IPS-15b (cell line): ENCODE results near the gene EBF3.

ENCODE experiments used
- H3K27me3 ChIP-seq: one replicate; pipeline ENCODE4 v1.6.1; 2013; ENCODE audit warnings: low read length; ENCODE audit not compliant: control insufficient read depth, insufficient read depth
- H3K36me3 ChIP-seq: one replicate; pipeline ENCODE4 v1.6.1; 2013; ENCODE audit warnings: low read length; ENCODE audit not compliant: control insufficient read depth, insufficient read depth
- H3K4me1 ChIP-seq: one replicate; pipeline ENCODE4 v1.6.1; 2013; ENCODE audit warnings: mild to moderate bottlenecking, low read length; ENCODE audit not compliant: control insufficient read depth, insufficient read depth
- H3K4me3 ChIP-seq: one replicate; pipeline ENCODE4 v1.5.1; 2013; ENCODE audit warnings: low read depth, low read length
- H3K9ac ChIP-seq: one replicate; pipeline ENCODE4 v1.6.1; 2013; ENCODE audit warnings: low read depth, mild to moderate bottlenecking, low read length
- H3K9me3 ChIP-seq: one replicate; pipeline ENCODE4 v1.6.1; 2013; ENCODE audit warnings: mild to moderate bottlenecking, low read length; ENCODE audit not compliant: control insufficient read depth, insufficient read depth

EBF3 gene

DNA sequence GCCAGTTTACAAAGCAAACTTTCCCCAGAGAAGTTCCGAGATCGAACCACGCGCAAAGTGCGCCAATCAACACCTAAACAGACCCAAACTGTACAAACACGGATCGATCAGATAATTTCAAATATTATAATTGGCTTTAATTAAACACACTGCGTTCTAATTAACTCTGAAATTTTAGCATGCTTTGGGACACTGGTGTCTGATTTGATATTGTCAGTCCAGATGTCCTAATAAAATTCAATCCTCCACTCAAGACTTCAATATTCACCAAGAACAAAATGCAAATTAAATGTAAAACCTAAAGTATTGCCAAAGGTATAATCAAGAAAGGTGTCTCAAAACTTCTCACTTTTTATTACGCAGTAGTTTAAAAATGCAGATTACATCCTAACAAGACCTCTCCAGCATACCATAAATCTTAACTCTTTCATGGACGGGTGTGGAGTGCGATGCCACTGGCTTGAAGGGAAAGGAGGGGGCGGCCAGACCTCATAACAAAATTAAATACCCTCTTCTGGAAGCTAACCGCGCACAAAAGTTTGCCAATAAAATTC lies 5.9 kb upstream of the EBF3 start:
- no peaks in the 10 kb centered on the region for H3K36me3 ChIP-seq
- peaks cover 11% of the 10 kb centered on the region for H3K4me1 ChIP-seq
- H3K9ac ChIP-seq: no peak overlapping the region
- H3K9me3 ChIP-seq: no peaks in the 10 kb centered on the region
- H3K4me3 ChIP-seq: peak overlapping the region; percentile 41
- H3K27me3 ChIP-seq: peaks cover 90% of the 10 kb centered on the region

DNA sequence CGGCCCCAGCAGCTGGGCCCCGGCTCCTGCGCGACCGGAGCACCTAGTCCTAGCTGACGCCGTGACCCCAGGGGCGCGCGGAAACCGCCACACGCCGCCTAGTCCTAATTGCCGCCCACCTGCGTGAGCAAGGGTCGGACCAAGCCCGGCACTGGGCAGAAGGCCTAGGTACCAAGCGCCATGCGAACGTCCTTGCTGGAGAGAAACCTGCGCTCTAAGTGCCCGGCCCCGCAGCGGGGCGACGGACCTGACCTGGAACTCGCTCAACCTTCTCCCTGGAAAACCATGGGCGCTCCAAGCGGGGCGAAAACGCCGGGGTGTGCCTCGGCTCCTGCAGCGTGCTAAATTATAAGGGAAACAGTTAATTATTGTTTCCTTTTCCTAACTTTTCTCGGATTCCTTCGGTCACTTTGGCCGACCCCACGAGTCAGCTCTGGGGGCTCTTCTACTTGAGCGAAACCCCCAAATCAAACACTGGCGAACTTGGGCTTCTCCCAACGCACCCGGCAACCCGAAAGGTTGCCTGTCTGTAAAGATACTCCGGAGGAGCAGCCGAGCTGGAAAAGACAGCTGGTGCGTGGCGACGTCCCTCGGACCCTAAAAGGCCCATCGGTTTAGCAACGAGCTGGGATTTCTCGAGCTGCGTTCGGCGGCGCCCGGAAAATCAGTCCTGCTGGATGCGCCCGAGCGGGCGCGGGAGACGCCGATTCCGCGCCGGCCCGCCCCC lies 5.3 kb upstream of the EBF3 start:
- Histone ChIP-seq H3K4me1 (peaks cover 11% of the 10 kb centered on the region), H3K4me3 (peak overlapping the region; percentile 13), H3K36me3 (no peaks in the 10 kb centered on the region), H3K27me3 (peaks cover 90% of the 10 kb centered on the region), H3K9ac (no peak overlapping the region), H3K9me3 (no peaks in the 10 kb centered on the region)

DNA sequence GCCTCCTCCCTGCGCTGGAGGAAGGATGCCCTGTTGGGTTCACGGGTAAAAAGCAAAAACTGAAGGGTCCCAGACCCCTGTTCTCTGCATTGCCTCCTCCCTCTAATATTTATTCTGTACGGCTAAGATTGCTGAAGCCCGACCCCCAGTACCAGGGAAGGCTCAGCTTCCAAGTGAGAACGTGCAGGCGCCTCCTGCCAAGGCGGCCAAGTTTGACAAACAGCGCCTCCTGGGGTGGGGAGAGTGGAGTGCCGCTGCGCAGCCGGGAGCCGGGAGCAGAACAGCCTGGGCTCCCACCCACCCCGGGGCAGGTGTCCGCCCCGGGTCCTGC lies 4.7 kb upstream of the EBF3 start:
- no peaks in the 10 kb centered on the region for H3K9me3 ChIP-seq
- H3K36me3 ChIP-seq: no peaks in the 10 kb centered on the region
- peaks cover 11% of the 10 kb centered on the region for H3K4me1 ChIP-seq
- H3K9ac ChIP-seq: no peak overlapping the region
- peaks cover 85% of the 10 kb centered on the region for H3K27me3 ChIP-seq
- H3K4me3 ChIP-seq: peak overlapping the region; percentile 35

DNA sequence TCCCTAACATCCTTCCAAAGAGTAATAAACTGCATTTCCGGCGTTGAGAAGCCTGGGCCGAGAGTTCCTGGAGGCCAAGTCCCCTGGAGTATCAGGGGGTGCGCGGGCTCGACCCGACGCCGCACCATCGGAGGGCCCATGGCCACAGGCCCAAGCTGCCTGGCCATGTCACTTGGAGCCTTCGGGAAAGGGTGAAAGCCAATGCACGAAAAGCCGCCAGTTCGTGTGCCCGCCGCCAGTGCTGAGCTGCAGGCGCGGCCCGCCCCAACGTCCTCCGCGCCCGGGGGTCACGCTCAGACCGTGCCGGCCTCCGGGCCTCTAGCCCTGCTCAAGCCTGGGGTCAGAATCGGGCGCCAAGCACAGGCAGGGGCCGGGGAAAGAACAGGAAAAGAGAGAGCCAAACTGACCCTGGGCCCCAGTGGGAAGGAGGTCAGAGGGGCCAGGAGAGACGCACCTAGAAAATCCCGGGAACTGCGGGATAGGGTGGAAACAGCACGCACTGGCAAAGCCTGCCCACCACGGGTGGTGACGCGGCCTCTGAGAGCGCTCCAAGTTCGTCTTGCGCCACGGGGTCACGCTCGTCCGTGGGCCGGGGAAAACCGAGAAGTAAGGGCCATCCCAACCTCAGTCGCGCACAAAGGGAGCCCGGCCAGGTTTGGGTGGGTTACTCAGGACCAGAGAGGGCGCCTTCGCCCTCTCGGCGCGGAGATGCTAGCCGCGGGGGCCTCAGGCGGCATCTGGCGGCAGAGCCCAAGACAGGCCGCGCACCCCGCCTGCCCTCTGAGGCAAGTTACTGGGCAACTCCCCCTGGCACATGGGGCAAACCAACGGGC lies 4.2 kb upstream of the EBF3 start:
- Histone ChIP-seq H3K27me3 (peaks cover 82% of the 10 kb centered on the region), H3K4me3 (peak overlapping the region; percentile 35), H3K9me3 (no peaks in the 10 kb centered on the region), H3K9ac (no peak overlapping the region), H3K4me1 (peaks cover 11% of the 10 kb centered on the region), H3K36me3 (no peaks in the 10 kb centered on the region)

DNA sequence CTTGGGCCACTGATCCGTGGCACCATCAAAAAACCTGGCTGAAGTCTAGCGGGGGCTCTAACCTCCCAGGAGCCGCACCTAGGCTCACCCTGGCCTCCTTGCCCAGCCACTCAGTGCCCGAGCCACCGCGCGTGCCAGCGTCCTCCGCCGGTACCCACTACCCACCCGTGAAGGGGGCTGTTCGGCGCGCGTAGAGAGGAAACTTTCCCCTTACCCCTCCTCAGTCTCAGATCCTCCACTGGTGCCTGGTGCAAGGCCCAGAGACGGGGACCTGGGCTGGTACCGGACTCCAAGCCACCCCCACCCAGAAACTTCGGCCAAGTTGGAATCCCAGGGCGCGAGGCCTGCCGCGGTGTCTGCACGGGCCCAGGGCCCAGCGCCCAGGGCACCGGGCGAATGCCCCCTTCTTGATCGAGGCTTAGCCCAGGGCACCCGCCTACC lies 3.5 kb upstream of the EBF3 start:
- no peak overlapping the region for H3K9ac ChIP-seq
- H3K4me3 ChIP-seq: peak overlapping the region; percentile 35
- peaks cover 83% of the 10 kb centered on the region for H3K27me3 ChIP-seq
- no peaks in the 10 kb centered on the region for H3K36me3 ChIP-seq
- no peaks in the 10 kb centered on the region for H3K9me3 ChIP-seq
- H3K4me1 ChIP-seq: peaks cover 12% of the 10 kb centered on the region

DNA sequence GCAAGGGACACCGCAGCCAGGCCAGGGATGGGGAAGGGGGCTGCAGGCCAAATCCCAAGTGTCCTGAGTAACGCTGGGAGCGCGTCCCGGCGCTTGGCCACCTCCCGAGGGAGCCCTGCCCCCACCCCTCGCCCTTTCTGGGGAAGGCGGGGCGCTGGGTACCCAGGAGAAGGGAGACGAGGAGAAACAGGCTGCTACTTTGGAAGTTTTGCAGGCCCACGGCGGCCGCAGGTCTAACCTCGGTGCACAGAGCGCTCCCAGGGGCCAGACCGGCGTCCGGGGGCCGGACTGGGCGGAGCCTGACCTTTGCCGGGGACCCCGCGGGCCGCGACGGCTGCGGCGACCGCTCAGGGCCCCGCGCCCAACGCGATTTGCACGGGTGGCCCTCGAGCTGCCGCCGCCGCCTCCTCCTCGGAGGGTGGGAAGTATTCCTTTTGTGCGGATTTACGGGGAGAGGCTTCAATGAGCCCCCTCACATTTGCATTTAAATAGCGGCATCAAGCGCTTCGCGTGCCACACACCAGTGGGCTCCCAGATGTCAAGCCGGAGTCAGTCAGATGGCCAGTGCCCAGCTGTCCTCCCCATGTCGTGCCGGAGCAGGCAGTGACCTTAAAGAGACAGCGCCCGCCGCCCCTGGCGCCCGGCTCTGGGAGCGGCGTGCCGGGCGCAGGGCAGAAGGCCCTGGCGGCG lies 3.0 kb upstream of the EBF3 start:
- H3K27me3 ChIP-seq: peaks cover 83% of the 10 kb centered on the region
- peak overlapping the region; percentile 35 for H3K4me3 ChIP-seq
- H3K9ac ChIP-seq: no peak overlapping the region

DNA sequence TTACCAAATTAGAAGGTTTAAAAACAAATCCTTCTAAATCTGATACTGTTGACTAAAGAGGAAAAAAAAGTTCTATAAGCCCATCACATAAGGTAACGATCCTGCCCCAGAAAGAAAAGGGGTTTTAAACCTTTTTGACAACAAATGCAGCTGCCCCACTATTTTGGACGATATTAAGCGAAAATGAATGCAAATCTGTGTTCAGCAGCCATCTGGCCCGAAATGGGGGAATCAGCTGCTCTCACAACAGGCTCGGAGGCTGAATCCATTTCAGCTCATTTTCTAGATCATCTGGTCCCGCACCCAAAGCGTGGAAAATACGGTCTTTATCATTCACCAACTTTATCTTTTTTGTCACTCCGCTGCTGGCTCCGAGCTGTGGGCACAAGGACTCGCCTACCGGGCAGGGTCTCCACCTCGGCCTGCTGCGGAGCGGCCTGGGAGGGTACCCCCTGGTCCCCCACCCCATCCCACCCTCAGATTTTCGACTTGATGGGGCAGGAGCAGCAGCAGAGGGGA lies 2.4 kb upstream of the EBF3 start:
- H3K4me1 ChIP-seq: peaks cover 20% of the 10 kb centered on the region
- H3K27me3 ChIP-seq: peaks cover 86% of the 10 kb centered on the region
- H3K4me3 ChIP-seq: peak overlapping the region; percentile 35
- no peaks in the 10 kb centered on the region for H3K36me3 ChIP-seq
- no peaks in the 10 kb centered on the region for H3K9me3 ChIP-seq
- no peak overlapping the region for H3K9ac ChIP-seq

More for the DNA sequence above, 3.0 kb upstream of the EBF3 start:
- Histone ChIP-seq H3K9me3 (no peaks in the 10 kb centered on the region), H3K36me3 (no peaks in the 10 kb centered on the region), H3K4me1 (peaks cover 15% of the 10 kb centered on the region)

DNA sequence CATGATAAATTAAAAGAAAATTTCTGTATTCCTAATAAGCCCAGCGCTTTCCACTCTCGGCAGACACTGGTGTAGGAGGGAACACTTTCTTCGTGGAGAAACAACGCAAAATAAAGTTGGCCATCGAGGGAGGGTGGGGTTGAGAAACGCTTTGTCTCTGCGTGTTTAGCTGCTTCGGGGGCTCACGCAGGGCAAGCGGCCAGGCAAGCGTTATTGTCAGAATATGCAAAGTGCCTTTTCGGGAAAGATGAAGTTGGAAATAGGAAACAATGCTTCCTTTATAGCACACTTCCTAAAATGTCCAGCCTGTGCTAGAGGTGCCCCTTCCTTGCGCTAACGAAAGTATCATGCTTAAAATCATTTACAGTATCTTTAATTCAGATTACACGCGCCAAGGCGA lies 1.9 kb upstream of the EBF3 start:
- peaks cover 20% of the 10 kb centered on the region for H3K4me1 ChIP-seq
- H3K9me3 ChIP-seq: no peaks in the 10 kb centered on the region

DNA sequence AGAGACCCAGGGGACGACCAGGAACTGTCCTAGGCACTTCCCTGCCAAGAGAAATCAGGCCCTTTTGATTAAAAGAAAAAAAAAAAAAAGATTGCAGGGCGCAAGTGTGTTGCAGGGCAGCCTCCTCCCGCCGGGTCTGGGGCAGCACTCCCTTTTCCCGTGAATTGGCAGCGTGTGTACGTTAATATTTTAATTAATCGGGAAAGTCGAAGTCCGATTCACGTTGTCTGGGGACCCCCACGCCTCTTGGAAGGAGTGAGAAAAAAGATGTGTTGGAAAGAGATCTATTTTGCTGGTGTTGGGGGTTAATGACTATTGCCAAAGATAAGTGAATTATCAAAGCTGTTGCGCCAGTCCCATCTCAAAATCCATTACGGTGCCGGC lies 1.3 kb upstream of the EBF3 start:
- H3K36me3 ChIP-seq: no peaks in the 10 kb centered on the region
- peaks cover 25% of the 10 kb centered on the region for H3K4me1 ChIP-seq
- no peak overlapping the region for H3K9ac ChIP-seq
- H3K27me3 ChIP-seq: peaks cover 90% of the 10 kb centered on the region
- H3K9me3 ChIP-seq: no peaks in the 10 kb centered on the region
- peak overlapping the region; percentile 8 for H3K4me3 ChIP-seq

More for the DNA sequence above, 1.9 kb upstream of the EBF3 start:
- no peak overlapping the region for H3K4me3 ChIP-seq
- H3K36me3 ChIP-seq: no peaks in the 10 kb centered on the region
- no peak overlapping the region for H3K9ac ChIP-seq
- peaks cover 90% of the 10 kb centered on the region for H3K27me3 ChIP-seq

DNA sequence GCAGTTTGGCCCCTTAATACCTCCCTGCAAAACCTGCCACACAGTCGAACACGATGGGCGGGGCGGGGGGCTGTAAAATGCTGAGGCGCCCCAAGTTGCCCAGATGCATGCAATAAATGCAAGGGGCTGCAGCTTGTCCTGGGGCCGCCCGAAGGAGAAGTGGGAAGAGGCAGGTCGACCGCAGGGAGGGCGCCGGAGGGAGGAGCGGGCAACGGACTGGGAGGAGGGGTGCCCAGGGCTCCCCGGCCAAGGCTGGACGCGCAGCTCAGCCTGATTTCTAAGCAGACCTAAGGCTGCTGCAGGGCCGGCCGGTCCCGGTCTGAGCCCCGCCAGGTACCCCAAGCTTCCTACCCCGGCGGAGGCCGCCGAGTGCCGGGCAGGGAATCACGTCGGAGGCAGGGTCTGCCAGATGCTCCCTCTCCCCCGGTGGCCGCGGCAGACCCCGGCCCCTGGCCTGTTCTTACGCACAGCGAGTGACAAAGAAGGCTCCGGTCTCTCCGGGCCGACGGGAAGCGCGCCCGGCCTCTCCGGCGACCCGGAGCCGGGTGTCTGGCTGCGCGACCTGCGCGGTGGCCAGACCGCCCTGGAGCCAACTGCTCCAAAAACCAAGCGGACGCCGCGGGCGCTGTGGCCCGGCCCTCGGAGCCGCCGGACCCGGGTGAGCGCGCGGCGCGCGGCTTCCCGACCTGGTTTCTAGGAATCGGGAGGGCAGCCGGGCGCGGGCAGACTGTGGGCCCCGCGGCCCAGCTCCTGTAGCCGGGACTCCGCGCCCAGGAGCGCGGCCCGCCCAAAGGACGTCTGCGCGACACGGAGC lies 744 bp upstream of the EBF3 start:
- H3K9me3 ChIP-seq: no peaks in the 10 kb centered on the region
- H3K36me3 ChIP-seq: no peaks in the 10 kb centered on the region
- H3K9ac ChIP-seq: no peak overlapping the region
- H3K27me3 ChIP-seq: peaks cover 90% of the 10 kb centered on the region
- H3K4me1 ChIP-seq: peaks cover 19% of the 10 kb centered on the region
- H3K4me3 ChIP-seq: peak overlapping the region; percentile 41
